GM15510 (cell line): ENCODE data around the gene LNX2.

Experiments
- POLR2A ChIP-seq: IDR thresholded peaks from 3 replicates; pipeline ENCODE4 v1.6.1; 2011; ENCODE audit warnings: borderline replicate concordance; ENCODE audit not compliant: insufficient read length; ENCODE audit errors: extremely low read depth

The LNX2 gene

GRCh38 chr13:27644302-27644701 lies 24.0 kb upstream of the LNX2 start:
- TF ChIP-seq POLR2A: no peak

GRCh38 chr13:27643334-27644132 lies 23.2 kb upstream of the LNX2 start:
- TF ChIP-seq POLR2A: no peak

GRCh38 chr13:27641711-27642502 lies 21.6 kb upstream of the LNX2 start:
- no peak for TF ChIP-seq POLR2A

- TF ChIP-seq POLR2A: no peak
Observed at GRCh38 chr13:27639186-27639585, 18.9 kb upstream of the LNX2 start.

GRCh38 chr13:27638521-27638920 lies 18.2 kb upstream of the LNX2 start:
- TF ChIP-seq POLR2A: no peak

- TF ChIP-seq POLR2A: no peak
Observed at GRCh38 chr13:27638001-27638400, 17.7 kb upstream of the LNX2 start.

GRCh38 chr13:27637289-27637626 lies 16.9 kb upstream of the LNX2 start:
- no peak for TF ChIP-seq POLR2A

GRCh38 chr13:27636589-27637288 lies 16.4 kb upstream of the LNX2 start:
- TF ChIP-seq POLR2A: no peak

- TF ChIP-seq POLR2A: no peak
Observed at GRCh38 chr13:27635266-27635665, 14.9 kb upstream of the LNX2 start.

- TF ChIP-seq POLR2A: no peak
Observed at GRCh38 chr13:27634791-27635190, 14.5 kb upstream of the LNX2 start.

- TF ChIP-seq POLR2A: no peak
Observed at GRCh38 chr13:27634231-27634630, 13.9 kb upstream of the LNX2 start.

GRCh38 chr13:27632648-27633047 lies 12.3 kb upstream of the LNX2 start:
- no peak for TF ChIP-seq POLR2A

GRCh38 chr13:27632214-27632613 lies 11.9 kb upstream of the LNX2 start:
- TF ChIP-seq POLR2A: no peak

GRCh38 chr13:27631665-27632064 lies 11.3 kb upstream of the LNX2 start:
- no peak for TF ChIP-seq POLR2A

GRCh38 chr13:27631156-27631555 lies 10.8 kb upstream of the LNX2 start:
- TF ChIP-seq POLR2A: no peak
